Measurements from ENCODE around the gene ERVK3-1.
A peak's percentile ranks its signal among the peaks of the same experiment; 100 is the strongest.

Gene ERVK3-1

DNA sequence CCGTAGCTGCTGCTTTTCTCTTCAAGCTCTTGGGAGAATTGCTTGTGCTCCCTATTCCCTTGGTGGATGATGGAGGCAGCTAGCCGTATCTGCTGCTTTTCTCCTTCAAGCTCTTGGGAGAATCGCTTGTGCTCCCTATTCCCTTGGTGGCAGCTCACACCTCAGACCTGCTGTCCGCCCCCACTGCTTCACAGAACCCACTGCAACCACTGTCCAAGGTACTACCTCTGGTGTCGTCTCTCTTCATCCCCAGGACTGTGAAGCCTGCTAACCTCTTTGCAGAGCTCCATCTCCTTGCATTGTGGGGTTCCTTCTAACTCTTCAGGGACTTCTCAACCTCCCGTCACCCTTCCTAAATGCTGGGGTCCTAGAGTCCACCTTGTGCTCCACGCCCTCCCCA lies 4.6 kb upstream of the ERVK3-1 start:
- H3K4me2 ChIP-seq (ENCODE audit: low read depth, low read length, poor library complexity, severe bottlenecking) = no peak overlapping the region
- no peak overlapping the region for H2AFZ ChIP-seq (ENCODE audit: low read depth, low read length, severe bottlenecking)
- no peaks in the 10 kb centered on the region for H4K20me1 ChIP-seq (ENCODE audit: low read depth, low read length)
- no peak overlapping the region for H3K4me3 ChIP-seq (ENCODE audit: insufficient read depth, low read length, poor library complexity, severe bottlenecking)
- no peaks in the 10 kb centered on the region for H3K9me2 ChIP-seq (replicated peaks; ENCODE audit: insufficient read depth, low read length)
- peaks cover 33% of the 10 kb centered on the region for H3K79me2 ChIP-seq (ENCODE audit: insufficient read depth, low read length)
- H3K27ac ChIP-seq (ENCODE audit: low read depth, low read length) = no peak overlapping the region
- H3K27me3 ChIP-seq (ENCODE audit: low read length) = no peaks in the 10 kb centered on the region
- no peaks in the 10 kb centered on the region for H3K9me3 ChIP-seq (ENCODE audit: insufficient read depth, low read length)
- no peak overlapping the region for H3K9ac ChIP-seq (ENCODE audit: low read length)
- TF ChIP-seq CTCF (IDR thresholded peaks at IDR 0.05; ENCODE audit: insufficient read depth, low read length, poor library complexity, severe bottlenecking) (no peak), EZH2phosphoT487 (conservative IDR thresholded peaks at IDR 0.05; ENCODE audit: low read length) (no peak)
- peaks cover 16% of the 10 kb centered on the region for H3F3A ChIP-seq (ENCODE audit: insufficient read depth)
- H3K36me3 ChIP-seq (ENCODE audit: low read length) = no peaks in the 10 kb centered on the region; the same call in 1 of the 2 replicates

DNA sequence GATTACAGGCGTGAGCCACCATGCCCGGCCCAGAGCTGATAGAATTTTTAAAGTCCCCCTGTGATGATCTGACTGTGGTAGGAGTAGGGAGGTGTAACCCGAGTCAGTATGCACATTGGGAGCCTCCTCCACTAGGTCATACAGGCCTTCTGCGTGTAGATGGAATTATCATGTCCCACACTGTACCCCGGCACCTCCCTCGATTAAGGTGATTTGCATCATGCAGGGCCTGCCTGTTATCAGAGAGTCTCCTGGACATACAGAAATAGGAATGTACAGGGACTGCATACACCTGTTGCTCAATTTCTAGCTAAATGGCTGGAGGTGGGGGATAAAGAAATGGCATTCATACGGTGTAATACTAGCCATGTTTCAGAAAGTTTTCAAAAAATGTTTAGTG lies 922 bp upstream of the ERVK3-1 start:
- Histone ChIP-seq H3K9ac (ENCODE audit: low read length) (peak overlapping the region; percentile 74), H3K27me3 (ENCODE audit: low read length) (no peaks in the 10 kb centered on the region), H3K36me3 (ENCODE audit: low read length) (peaks cover 24% of the 10 kb centered on the region), H3K9me3 (ENCODE audit: insufficient read depth, low read length) (no peaks in the 10 kb centered on the region), H3F3A (ENCODE audit: insufficient read depth) (peaks cover 16% of the 10 kb centered on the region), H3K79me2 (ENCODE audit: insufficient read depth, low read length) (peaks cover 41% of the 10 kb centered on the region), H4K20me1 (ENCODE audit: low read depth, low read length) (no peaks in the 10 kb centered on the region), H3K9me2 (replicated peaks; ENCODE audit: insufficient read depth, low read length) (no peaks in the 10 kb centered on the region), H3K27ac (ENCODE audit: low read depth, low read length) (no peak overlapping the region), H3K4me2 (ENCODE audit: low read depth, low read length, poor library complexity, severe bottlenecking) (peak overlapping the region; percentile 93), H2AFZ (ENCODE audit: low read depth, low read length, severe bottlenecking) (peak overlapping the region; percentile 92), H3K4me3 (ENCODE audit: insufficient read depth, low read length, poor library complexity, severe bottlenecking) (peak overlapping the region; percentile 71)
- no peak for TF ChIP-seq EZH2phosphoT487 (conservative IDR thresholded peaks at IDR 0.05; ENCODE audit: low read length)
- TF ChIP-seq CTCF (IDR thresholded peaks at IDR 0.05; ENCODE audit: insufficient read depth, low read length, poor library complexity, severe bottlenecking) = no peak

GRCh38 chr19:58304748-58305064 lies 471 bp upstream of the ERVK3-1 start:
- no peaks in the 10 kb centered on the region for H3K9me3 ChIP-seq (ENCODE audit: insufficient read depth, low read length)
- H3K36me3 ChIP-seq (ENCODE audit: low read length) = peaks cover 24% of the 10 kb centered on the region
- no peak for TF ChIP-seq CTCF (IDR thresholded peaks at IDR 0.05; ENCODE audit: insufficient read depth, low read length, poor library complexity, severe bottlenecking)
- TF ChIP-seq EZH2phosphoT487 (conservative IDR thresholded peaks at IDR 0.05; ENCODE audit: low read length) = no peak
- peak overlapping the region; percentile 93 for H3K4me2 ChIP-seq (ENCODE audit: low read depth, low read length, poor library complexity, severe bottlenecking)
- H2AFZ ChIP-seq (ENCODE audit: low read depth, low read length, severe bottlenecking) = peak overlapping the region; percentile 92
- peaks cover 16% of the 10 kb centered on the region for H3F3A ChIP-seq (ENCODE audit: insufficient read depth)
- H3K27ac ChIP-seq (ENCODE audit: low read depth, low read length) = peak overlapping the region; percentile 47
- H3K9me2 ChIP-seq (replicated peaks; ENCODE audit: insufficient read depth, low read length) = no peaks in the 10 kb centered on the region
- peak overlapping the region; percentile 74 for H3K9ac ChIP-seq (ENCODE audit: low read length)
- H3K79me2 ChIP-seq (ENCODE audit: insufficient read depth, low read length) = peaks cover 41% of the 10 kb centered on the region
- H4K20me1 ChIP-seq (ENCODE audit: low read depth, low read length) = no peaks in the 10 kb centered on the region
- H3K27me3 ChIP-seq (ENCODE audit: low read length) = no peaks in the 10 kb centered on the region
- H3K4me3 ChIP-seq (ENCODE audit: insufficient read depth, low read length, poor library complexity, severe bottlenecking) = peak overlapping the region; percentile 71

Measured in SU-DHL-6 (cell line).